Ishikawa (cell line): ENCODE data around the gene ZNF618.

Experiments
- CEBPB ChIP-seq: IDR thresholded peaks from 2 replicates; pipeline ENCODE4 v1.6.1; 2012
- CREB1 ChIP-seq: IDR thresholded peaks from 2 replicates; pipeline ENCODE4 v1.6.1; 2012; ENCODE audit warnings: low read depth
- EGR1 ChIP-seq: IDR thresholded peaks from 2 replicates; pipeline ENCODE4 v1.6.1; 2012
- EP300 ChIP-seq: IDR thresholded peaks from 2 replicates; pipeline ENCODE4 v1.6.1; 2012; ENCODE audit warnings: borderline replicate concordance
- FOXM1 ChIP-seq: IDR thresholded peaks from 2 replicates; pipeline ENCODE4 v1.6.1; 2012; ENCODE audit warnings: low read depth, borderline replicate concordance
- MAX ChIP-seq: IDR thresholded peaks from 2 replicates; pipeline ENCODE4 v1.6.1; 2012
- NFIC ChIP-seq: IDR thresholded peaks from 2 replicates; pipeline ENCODE4 v1.6.1; 2012
- RAD21 ChIP-seq: IDR thresholded peaks from 2 replicates; pipeline ENCODE4 v1.6.1; 2012; ENCODE audit warnings: low read depth
- TAF1 ChIP-seq: IDR thresholded peaks from 2 replicates; pipeline ENCODE4 v1.6.1; 2012; ENCODE audit warnings: low read depth, mild to moderate bottlenecking
- TCF12 ChIP-seq: IDR thresholded peaks from 2 replicates; pipeline ENCODE4 v1.6.1; 2012; ENCODE audit warnings: low read depth
- TEAD4 ChIP-seq: IDR thresholded peaks from 2 replicates; pipeline ENCODE4 v1.6.1; 2012
- USF1 ChIP-seq: IDR thresholded peaks from 2 replicates; pipeline ENCODE4 v1.6.1; 2012
- YY1 ChIP-seq: IDR thresholded peaks from 2 replicates; pipeline ENCODE4 v1.6.1; 2012; ENCODE audit warnings: low read depth
- ZBTB7A ChIP-seq: IDR thresholded peaks from 2 replicates; pipeline ENCODE4 v1.6.1; 2012; ENCODE audit warnings: low read depth
- TF ChIP-seq, protein P1 (sequence below): IDR thresholded peaks from 2 replicates; pipeline ENCODE4 v1.6.1; 2012; ENCODE audit warnings: low read depth, mild to moderate bottlenecking

Gene ZNF618

DNA sequence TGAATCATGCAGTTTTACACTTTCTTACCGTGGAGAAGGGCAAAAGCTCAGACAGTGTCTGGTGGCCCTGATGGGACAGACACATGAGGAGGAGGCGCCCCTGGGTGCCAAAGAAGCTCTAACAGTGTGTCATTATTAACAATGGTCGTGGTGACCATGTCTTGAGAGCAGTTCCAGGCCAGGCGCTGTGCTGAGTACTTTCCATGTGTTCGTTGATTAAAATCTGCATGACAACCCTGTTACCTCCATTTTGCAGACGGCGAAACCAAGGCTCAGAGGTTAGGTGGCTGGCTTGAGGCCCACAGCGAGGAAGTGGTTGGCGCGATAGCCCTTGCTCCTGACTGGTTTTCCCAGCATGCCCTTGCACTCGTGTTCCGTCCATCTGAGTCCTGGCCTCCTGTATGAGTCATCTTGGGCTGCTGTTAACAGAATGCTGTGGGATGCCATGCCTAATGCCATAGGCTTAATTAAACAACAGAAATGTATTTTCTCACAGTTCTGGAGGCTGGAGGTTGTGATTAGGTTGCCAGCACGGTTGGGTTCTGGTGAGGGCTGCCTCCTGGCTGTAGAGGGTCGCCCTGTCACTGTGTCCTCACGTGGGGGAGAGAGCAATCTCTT, 110.0 kb downstream of the ZNF618 start:
- TF ChIP-seq NFIC (no peak), TEAD4 (no peak), TCF12 (no peak), EGR1 (no peak), EP300 (no peak), TAF1 (no peak), CEBPB (no peak), YY1 (no peak), ZBTB7A (no peak), CREB1 (no peak), USF1 (no peak), FOXM1 (no peak), RAD21 (no peak), MAX (no peak)
- TF ChIP-seq, protein P1, sequence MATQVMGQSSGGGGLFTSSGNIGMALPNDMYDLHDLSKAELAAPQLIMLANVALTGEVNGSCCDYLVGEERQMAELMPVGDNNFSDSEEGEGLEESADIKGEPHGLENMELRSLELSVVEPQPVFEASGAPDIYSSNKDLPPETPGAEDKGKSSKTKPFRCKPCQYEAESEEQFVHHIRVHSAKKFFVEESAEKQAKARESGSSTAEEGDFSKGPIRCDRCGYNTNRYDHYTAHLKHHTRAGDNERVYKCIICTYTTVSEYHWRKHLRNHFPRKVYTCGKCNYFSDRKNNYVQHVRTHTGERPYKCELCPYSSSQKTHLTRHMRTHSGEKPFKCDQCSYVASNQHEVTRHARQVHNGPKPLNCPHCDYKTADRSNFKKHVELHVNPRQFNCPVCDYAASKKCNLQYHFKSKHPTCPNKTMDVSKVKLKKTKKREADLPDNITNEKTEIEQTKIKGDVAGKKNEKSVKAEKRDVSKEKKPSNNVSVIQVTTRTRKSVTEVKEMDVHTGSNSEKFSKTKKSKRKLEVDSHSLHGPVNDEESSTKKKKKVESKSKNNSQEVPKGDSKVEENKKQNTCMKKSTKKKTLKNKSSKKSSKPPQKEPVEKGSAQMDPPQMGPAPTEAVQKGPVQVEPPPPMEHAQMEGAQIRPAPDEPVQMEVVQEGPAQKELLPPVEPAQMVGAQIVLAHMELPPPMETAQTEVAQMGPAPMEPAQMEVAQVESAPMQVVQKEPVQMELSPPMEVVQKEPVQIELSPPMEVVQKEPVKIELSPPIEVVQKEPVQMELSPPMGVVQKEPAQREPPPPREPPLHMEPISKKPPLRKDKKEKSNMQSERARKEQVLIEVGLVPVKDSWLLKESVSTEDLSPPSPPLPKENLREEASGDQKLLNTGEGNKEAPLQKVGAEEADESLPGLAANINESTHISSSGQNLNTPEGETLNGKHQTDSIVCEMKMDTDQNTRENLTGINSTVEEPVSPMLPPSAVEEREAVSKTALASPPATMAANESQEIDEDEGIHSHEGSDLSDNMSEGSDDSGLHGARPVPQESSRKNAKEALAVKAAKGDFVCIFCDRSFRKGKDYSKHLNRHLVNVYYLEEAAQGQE: no peak

DNA sequence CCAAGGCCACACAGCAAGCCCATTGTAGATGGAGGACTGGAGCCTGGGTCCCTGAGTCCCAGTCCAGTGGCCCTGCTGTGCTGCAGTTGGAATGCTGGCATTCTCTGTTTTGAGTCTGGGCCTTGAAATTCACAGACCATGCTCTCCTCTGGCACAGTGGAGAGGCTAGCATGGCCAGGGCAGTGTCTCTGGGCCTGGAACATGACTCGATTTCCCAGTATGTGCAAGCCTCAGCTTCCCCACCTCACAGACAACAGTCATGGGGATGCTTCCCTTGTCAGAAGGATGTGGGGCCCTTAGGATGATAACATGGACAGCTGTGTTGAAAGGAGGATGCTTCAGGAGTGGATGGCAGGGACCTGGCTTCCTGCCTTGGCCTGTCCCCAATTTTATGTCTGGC, 110.8 kb downstream of the ZNF618 start:
- TF ChIP-seq, protein P1: no peak
- TF ChIP-seq TCF12: no peak
- TF ChIP-seq TEAD4: no peak
- TF ChIP-seq YY1: no peak
- no peak for TF ChIP-seq MAX
- no peak for TF ChIP-seq NFIC
- no peak for TF ChIP-seq TAF1
- no peak for TF ChIP-seq FOXM1
- TF ChIP-seq EP300: no peak
- TF ChIP-seq CREB1: no peak
- TF ChIP-seq USF1: no peak
- no peak for TF ChIP-seq CEBPB
- TF ChIP-seq EGR1: no peak
- no peak for TF ChIP-seq RAD21
- TF ChIP-seq ZBTB7A: no peak

DNA sequence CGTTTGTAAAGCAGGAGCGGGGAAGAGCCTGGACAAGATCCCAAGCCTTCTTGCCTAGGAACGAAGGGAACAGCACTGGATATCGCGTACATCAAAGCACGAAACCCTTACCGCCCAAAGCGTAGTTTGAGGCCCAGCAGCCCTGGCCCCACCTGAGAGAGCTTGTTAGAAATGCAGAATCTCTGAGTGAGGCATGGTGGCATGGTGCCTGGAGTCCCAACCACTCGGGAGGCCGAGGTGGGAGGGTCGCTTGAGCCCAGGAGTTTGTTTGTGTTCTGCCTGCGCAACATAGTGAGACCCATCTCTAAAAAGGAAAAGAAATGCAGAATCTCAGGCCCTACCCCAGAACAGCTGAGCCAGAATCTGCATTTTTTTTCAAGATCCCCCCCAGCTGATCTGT, 111.4 kb downstream of the ZNF618 start:
- TF ChIP-seq USF1 (no peak), CEBPB (no peak), TAF1 (no peak), EP300 (no peak), RAD21 (no peak), TEAD4 (no peak), TCF12 (no peak), NFIC (no peak), FOXM1 (no peak), MAX (no peak), EGR1 (no peak), YY1 (no peak), CREB1 (no peak), ZBTB7A (no peak)
- TF ChIP-seq, protein P1: no peak
